GM21723 (cell line): ENCODE results near the gene PIGW.

ENCODE experiments used
- ATAC-seq: cut with Tn5 transposase; IDR thresholded peaks from one replicate; pipeline ENCODE4 v1.9.1; 2021; ENCODE audit warnings: mild to moderate bottlenecking, moderate library complexity; ENCODE audit not compliant: unreplicated experiment

The PIGW gene

DNA sequence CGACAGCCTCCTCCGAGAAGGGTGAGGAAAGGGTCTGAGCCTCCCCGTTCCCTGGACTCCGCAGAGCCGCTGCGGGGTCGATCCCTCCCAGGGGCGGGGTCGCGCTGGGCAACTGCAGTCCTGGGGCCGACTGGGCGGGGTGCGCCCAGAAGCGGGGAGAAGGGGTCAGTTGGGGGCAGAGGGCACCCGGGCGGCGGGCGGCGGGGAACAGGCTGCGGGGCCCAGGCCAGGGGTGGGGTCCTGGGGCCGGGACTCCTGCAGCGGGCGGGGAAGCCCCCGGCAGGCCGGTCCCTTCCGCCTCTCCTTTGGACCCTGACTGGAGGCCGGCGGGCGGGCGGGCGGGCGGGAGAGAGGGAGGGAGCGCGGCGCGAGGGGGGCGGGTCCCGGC lies 10.3 kb downstream of the PIGW start:
- ATAC-seq, result peak; percentile 31

DNA sequence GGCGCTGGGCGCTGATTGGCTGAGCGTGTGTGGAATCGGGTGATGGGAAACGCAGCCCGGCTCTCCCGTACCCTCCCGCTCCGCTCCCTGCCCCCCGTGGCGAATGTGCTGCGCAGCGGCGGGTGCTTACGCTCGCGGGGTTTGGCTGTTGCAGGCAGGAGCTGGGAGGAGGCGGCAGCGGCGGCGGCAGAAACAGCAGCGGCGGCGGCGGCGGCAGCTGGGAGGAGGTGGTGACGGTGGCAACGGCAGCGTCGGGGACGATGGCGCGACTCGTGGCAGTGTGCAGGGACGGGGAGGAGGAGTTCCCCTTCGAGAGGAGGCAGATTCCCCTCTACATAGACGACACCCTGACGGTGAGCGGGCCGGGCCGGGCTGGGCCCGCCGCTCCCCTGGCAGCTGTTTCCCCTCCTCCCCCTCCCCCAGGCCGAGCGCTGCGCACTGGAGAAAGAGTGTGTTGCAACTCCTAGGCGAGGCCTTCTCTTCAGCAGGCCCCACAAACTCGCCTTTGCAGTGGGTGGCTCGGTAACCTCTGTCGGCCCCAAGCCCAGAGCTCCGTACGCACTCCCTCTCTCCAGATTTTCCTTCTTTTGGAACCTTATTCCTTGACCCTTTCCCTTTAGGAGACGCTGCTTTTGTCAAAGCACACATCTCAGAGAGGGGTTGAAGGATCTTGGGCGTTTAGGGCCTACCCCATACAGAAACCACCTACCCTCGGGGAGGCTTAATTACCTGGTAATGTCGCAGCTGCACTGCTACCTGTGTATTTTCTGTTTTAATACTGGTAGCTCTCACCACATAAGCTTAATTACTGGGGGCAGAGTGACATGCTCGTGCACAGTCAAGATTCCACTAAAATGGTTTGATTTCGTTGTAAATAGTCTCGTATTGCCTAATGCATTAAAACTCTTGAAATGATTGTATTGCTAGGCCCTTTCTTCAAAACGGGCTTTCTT lies 11.0 kb downstream of the PIGW start:
- ATAC-seq, result peak; percentile 72

DNA sequence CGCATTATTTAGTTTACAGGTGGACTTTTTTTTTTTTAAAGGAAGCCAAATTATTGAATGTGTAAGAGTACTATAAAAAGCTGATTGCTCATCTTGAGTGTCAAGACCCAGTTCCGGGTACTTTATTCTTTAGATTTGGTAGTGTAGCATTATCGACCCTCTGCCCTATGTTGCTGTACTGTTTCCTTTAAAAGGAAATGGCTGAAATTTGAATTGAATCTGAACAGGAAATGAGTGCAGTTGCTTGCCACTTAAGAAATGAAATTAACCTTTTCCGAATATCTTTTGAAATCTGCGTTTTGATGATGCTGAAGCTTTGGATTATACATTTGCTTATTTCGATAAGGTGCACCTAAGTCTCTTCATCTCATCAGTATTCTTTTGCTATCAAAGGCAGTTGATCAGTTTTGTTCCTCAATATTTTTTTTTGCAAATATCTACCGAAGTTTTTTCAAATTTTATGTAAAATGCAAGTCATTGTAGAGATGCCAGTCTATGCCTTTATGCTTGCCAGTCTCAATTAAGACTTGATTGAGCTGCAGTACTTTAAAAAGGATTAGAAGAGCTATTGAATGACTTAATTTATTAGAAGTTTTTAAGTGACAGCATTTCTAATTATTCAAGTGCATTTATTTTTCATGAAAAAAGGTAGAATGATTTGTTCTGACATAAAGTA lies 11.8 kb downstream of the PIGW start:
- ATAC-seq, result no peak

DNA sequence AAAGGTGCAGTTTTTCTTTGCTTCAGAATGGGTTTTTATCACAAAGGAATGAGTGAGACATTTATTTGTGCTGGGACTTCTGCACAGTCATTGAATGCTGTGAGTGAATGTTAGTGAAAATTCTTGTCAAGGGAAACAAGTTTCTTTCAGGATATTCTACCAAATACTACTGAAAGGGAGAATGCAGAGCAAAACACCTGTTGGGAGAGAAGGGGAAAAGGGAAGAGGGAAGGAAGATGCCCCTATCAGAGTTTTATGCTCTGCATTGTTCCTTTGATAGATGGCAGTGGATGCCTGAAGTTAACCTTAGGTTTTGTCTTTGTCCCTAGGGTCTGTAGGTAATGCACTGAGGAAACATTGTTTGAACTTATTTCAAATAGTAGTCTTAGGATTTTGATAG lies 13.0 kb downstream of the PIGW start:
- no peak for ATAC-seq

- peak; percentile 48 for ATAC-seq
Observed at GRCh38 chr17:36550491-36551417, 16.0 kb downstream of the PIGW start.

- no peak for ATAC-seq
Observed at GRCh38 chr17:36553459-36553858, 18.7 kb downstream of the PIGW start.

DNA sequence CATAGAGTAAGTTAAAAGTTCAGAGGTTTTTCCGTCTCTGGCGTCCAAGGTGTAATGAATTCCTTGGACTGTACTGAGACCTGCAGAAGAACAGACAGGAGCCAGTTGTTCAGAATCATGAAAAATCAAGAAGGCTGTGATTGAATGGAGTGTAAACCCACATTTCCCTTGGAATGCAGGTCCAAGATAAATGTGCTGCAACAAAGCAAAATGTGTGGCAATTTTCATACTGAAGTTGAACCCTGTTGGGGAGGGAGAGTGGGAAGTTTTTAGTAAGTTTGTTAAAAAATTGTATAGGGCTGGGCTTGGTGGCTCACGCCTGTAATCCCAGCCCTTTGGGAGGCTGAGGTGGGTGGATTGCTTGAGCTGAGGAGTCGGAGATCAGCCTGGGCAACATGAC lies 31.3 kb downstream of the PIGW start:
- no peak for ATAC-seq

DNA sequence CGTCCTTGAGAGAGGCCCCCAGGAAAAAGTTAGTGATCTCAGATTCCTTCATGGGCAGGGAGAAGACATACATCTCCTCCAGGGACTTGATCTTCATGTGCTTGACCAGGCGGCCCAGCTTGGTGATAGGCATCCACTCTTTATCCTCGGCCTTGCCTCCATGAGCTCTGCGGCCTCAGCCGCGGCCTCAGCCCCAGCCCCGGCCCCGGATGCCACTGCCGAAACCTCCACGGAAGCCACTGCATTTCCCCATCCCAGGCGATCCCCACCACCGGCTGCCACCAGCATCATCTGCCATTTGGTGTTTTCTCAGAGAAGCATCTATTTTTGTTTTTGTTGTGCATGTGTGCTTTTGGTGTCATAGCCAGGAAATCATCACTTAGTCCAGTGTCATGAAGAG lies 40.2 kb downstream of the PIGW start:
- ATAC-seq, result no peak

GRCh38 chr17:36576793-36577192 lies 42.0 kb downstream of the PIGW start:
- ATAC-seq, result no peak

DNA sequence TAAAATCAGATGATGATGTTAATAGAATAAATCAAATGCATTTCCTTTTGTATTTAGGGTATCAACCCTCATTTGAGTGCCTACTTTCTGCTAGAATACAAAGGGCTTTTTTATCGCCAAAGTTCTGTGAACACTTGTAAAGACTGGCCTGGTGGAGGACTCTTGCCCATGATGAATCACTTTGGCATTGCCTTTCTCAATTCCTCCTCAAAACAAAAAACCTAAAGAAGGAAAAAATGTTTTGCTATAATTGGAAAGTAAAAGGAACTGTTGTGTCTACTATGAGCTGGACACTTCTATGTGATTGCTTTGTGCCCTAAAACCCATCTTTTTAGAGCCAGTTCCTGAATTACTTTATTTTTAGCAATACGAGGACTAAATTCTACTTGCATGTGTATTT lies 43.9 kb downstream of the PIGW start:
- no peak for ATAC-seq

DNA sequence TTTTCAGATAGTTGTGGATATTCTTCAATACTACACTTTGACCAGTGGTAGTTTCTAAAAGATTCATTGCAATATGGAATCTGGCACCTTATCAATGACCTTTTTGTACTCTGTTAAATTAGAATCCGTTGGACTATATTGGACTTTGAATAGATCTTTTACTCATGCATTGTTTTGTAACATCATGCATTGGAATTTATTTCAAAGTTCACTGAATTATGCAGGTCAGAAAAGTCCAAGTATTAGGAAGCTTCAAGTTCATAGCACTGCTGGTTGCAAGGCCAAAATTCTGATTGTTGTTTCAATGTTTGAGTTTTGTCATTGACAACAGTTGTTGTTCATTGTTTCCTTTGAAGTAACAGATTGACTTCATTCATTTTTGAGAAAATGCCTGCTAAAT lies 49.0 kb downstream of the PIGW start:
- no peak for ATAC-seq

GRCh38 chr17:36586138-36586537 lies 51.4 kb downstream of the PIGW start:
- no peak for ATAC-seq
